Hepatocyte (in vitro differentiated cells): Measurements from ENCODE around the gene ALG12. TPM values are rescaled to one million over a fixed set of nuclear protein-coding genes. Genes with fewer than 3 reads are reported as not detected.

Source experiments
- DNase-seq: peaks from one replicate; pipeline ENCODE4 v3.0.0-alpha.2; 2016; ENCODE audit warnings: low spot score
- H2AFZ ChIP-seq: fragments of 200-600 bp; sonication (generic); 2 replicates; pipeline ENCODE4 v1.6.0; 2016; ENCODE audit warnings: antibody characterized with exemption, mild to moderate bottlenecking
- H3K27ac ChIP-seq: fragments of 200-600 bp; sonication (generic); 2 replicates; pipeline ENCODE4 v1.5.1; 2016; ENCODE audit warnings: mild to moderate bottlenecking
- H3K27me3 ChIP-seq: fragments of 200-600 bp; sonication (generic); 2 replicates; pipeline ENCODE4 v1.6.1; 2016
- H3K36me3 ChIP-seq: fragments of 200-600 bp; sonication (generic); replicated peaks from 2 replicates; pipeline ENCODE4 v1.5.1; 2016; ENCODE audit warnings: low read depth; ENCODE audit not compliant: insufficient read depth
- H3K4me1 ChIP-seq: fragments of 200-600 bp; sonication (generic); 2 replicates; pipeline ENCODE4 v1.5.1; 2016; ENCODE audit warnings: mild to moderate bottlenecking, moderate library complexity; ENCODE audit not compliant: insufficient read depth
- H3K4me2 ChIP-seq: fragments of 200-600 bp; sonication (generic); 2 replicates; pipeline ENCODE4 v1.6.0; 2016
- H3K4me3 ChIP-seq: fragments of 200-600 bp; sonication (generic); 2 replicates; pipeline ENCODE4 v1.5.1; 2016; ENCODE audit warnings: mild to moderate bottlenecking
- H3K79me2 ChIP-seq: fragments of 200-600 bp; sonication (generic); 2 replicates; pipeline ENCODE4 v1.6.0; 2017; ENCODE audit warnings: mild to moderate bottlenecking
- H3K9me2 ChIP-seq: fragments of 200-600 bp; sonication (generic); replicated peaks from 2 replicates; pipeline ENCODE4 v1.6.0; 2017; ENCODE audit warnings: mild to moderate bottlenecking; ENCODE audit not compliant: insufficient read depth
- H3K9me3 ChIP-seq: fragments of 200-600 bp; sonication (generic); 2 replicates; pipeline ENCODE4 v1.5.1; 2016; ENCODE audit warnings: low read depth, mild to moderate bottlenecking
- H4K20me1 ChIP-seq: fragments of 200-600 bp; sonication (generic); 2 replicates; pipeline ENCODE4 v1.6.0; 2016; ENCODE audit warnings: mild to moderate bottlenecking; ENCODE audit not compliant: insufficient read depth, poor library complexity, severe bottlenecking
- CTCF ChIP-seq: fragments of 200-600 bp; sonication (generic); IDR thresholded peaks from 2 replicates; pipeline ENCODE4 v1.5.1; 2016; ENCODE audit warnings: antibody characterized with exemption, mild to moderate bottlenecking; ENCODE audit not compliant: poor library complexity
- EZH2 ChIP-seq: fragments of 200-600 bp; sonication (generic); IDR thresholded peaks from 2 replicates; pipeline ENCODE4 v1.6.1; 2016; ENCODE audit warnings: antibody characterized with exemption, mild to moderate bottlenecking, borderline replicate concordance
- EZH2phosphoT487 ChIP-seq: fragments of 200-600 bp; sonication (generic); IDR thresholded peaks from one replicate; pipeline ENCODE4 v1.6.1; 2018; ENCODE audit warnings: antibody characterized with exemption, mild to moderate bottlenecking, low read depth, moderate library complexity; ENCODE audit not compliant: unreplicated experiment, severe bottlenecking
- WGBS: methylation state at CpG from one replicate; pipeline ENCODE4 v1.1.6; 2016; ENCODE audit warnings: low lambda C conversion rate; ENCODE audit errors: missing lambda C conversion rate; 5-methylcytosine and 5-hydroxymethylcytosine counted together
- polyA plus RNA-seq: library from polyadenylated mRNA; unstranded; fragments of >200 nt; fragmentation: Nextera tagmentation; extraction: Ambion mirVana; gene quantifications from 2 replicates; pipeline ENCODE4 v1.2.1, GENCODE V29; 2016
- total RNA-seq: library from RNA; depleted of rRNA; stranded (reverse); fragments of >200 nt; gene quantifications from 2 replicates; pipeline ENCODE4 v1.2.3, GENCODE V29; 2014

The ALG12 gene
- total and polyA plus RNA-seq, 2 experiments from 2014 or later = 30.8 to 69.6 TPM

- WGBS = 75% methylated on average over 30 of the region's 38 CpGs
Observed at GRCh38 chr22:49928555-49929210, 10.4 kb upstream of the ALG12 start.

GRCh38 chr22:49928185-49928495 is 9.9 kb upstream of the ALG12 start:
- Histone ChIP-seq H3K9me2 (no peaks in the 10 kb centered on the region), H4K20me1 (no peaks in the 10 kb centered on the region), H3K79me2 (no peaks in the 10 kb centered on the region), H3K27ac (no peak overlapping the region), H3K27me3 (no peaks in the 10 kb centered on the region), H2AFZ (no peak overlapping the region), H3K4me3 (no peak overlapping the region), H3K36me3 (no peaks in the 10 kb centered on the region), H3K9me3 (no peaks in the 10 kb centered on the region), H3K4me2 (no peak overlapping the region), H3K4me1 (peaks cover 5% of the 10 kb centered on the region)
- TF ChIP-seq EZH2 = no peak
- TF ChIP-seq EZH2phosphoT487 = no peak
- TF ChIP-seq CTCF = no peak
- DNase-seq = no peak
- 93% methylated on average over 7 of the region's 8 CpGs for whole genome bisulfite sequencing

More at GRCh38 chr22:49928555-49929210, 10.4 kb upstream of the ALG12 start:
- Histone ChIP-seq H3K4me3 (no peak overlapping the region), H2AFZ (no peak overlapping the region), H3K9me2 (no peaks in the 10 kb centered on the region), H3K9me3 (no peaks in the 10 kb centered on the region), H3K4me2 (peak overlapping the region; percentile 75), H3K79me2 (no peaks in the 10 kb centered on the region), H3K27ac (no peak overlapping the region), H4K20me1 (no peaks in the 10 kb centered on the region), H3K4me1 (peaks cover 5% of the 10 kb centered on the region), H3K36me3 (no peaks in the 10 kb centered on the region), H3K27me3 (no peaks in the 10 kb centered on the region)
- TF ChIP-seq EZH2 (no peak), EZH2phosphoT487 (no peak), CTCF (no peak)
- no peak for DNase-seq

GRCh38 chr22:49927483-49928184 is 9.4 kb upstream of the ALG12 start:
- no peaks in the 10 kb centered on the region for H3K79me2 ChIP-seq
- no peak overlapping the region for H3K4me2 ChIP-seq
- no peaks in the 10 kb centered on the region for H3K36me3 ChIP-seq
- no peak for TF ChIP-seq CTCF
- no peak for TF ChIP-seq EZH2
- no peak for TF ChIP-seq EZH2phosphoT487
- no peak overlapping the region for H3K4me3 ChIP-seq
- no peaks in the 10 kb centered on the region for H3K27me3 ChIP-seq
- H3K4me1 ChIP-seq = peaks cover 5% of the 10 kb centered on the region
- H3K9me2 ChIP-seq = no peaks in the 10 kb centered on the region
- no peaks in the 10 kb centered on the region for H3K9me3 ChIP-seq
- no peak for DNase-seq
- H3K27ac ChIP-seq = no peak overlapping the region
- no peaks in the 10 kb centered on the region for H4K20me1 ChIP-seq
- 94% methylated on average over 18 of the region's 26 CpGs for WGBS
- H2AFZ ChIP-seq = no peak overlapping the region
